NCI-H2227 (cell line): Measurements from ENCODE around the gene TRIM24.

Experiments used
- DNase-seq: peaks from one replicate; lab custom pipeline; 2025; ENCODE audit not compliant: unreplicated experiment; lab: John Stamatoyannopoulos, UW

TRIM24 gene

GRCh38 chr7:138568655-138569054 is 108.6 kb downstream of the TRIM24 start:
- DNase-seq: no peak

- DNase-seq: no peak
These were observed 109.4 kb downstream of the TRIM24 start for GRCh38 chr7:138569418-138569817.

GRCh38 chr7:138570715-138571114 is 110.7 kb downstream of the TRIM24 start:
- no peak for DNase-seq

- DNase-seq: no peak
These were observed 113.7 kb downstream of the TRIM24 start for GRCh38 chr7:138573741-138574140.

- no peak for DNase-seq
These were observed 115.9 kb downstream of the TRIM24 start for GRCh38 chr7:138575897-138576428.

GRCh38 chr7:138579136-138579535 is 119.1 kb downstream of the TRIM24 start:
- no peak for DNase-seq

GRCh38 chr7:138579671-138580070 is 119.6 kb downstream of the TRIM24 start:
- DNase-seq: no peak

GRCh38 chr7:138581065-138581464 is 121.0 kb downstream of the TRIM24 start:
- DNase-seq: no peak

GRCh38 chr7:138584283-138584682 is 124.2 kb downstream of the TRIM24 start:
- no peak for DNase-seq

GRCh38 chr7:138584696-138585095 is 124.6 kb downstream of the TRIM24 start:
- DNase-seq: no peak

- no peak for DNase-seq
These were observed 125.4 kb downstream of the TRIM24 start for GRCh38 chr7:138585283-138585993.

GRCh38 chr7:138587485-138587884 is 127.4 kb downstream of the TRIM24 start:
- DNase-seq: no peak

- DNase-seq: no peak
These were observed 128.9 kb downstream of the TRIM24 start for GRCh38 chr7:138588986-138589385.

GRCh38 chr7:138590154-138590553 is 130.1 kb downstream of the TRIM24 start:
- no peak for DNase-seq

- DNase-seq: no peak
These were observed 135.4 kb downstream of the TRIM24 start for GRCh38 chr7:138595454-138595853.

- DNase-seq: no peak
These were observed 142.4 kb downstream of the TRIM24 start for GRCh38 chr7:138602451-138602850.

- DNase-seq: no peak
These were observed 143.7 kb downstream of the TRIM24 start for GRCh38 chr7:138603549-138604318.

GRCh38 chr7:138606236-138606635 is 146.2 kb downstream of the TRIM24 start:
- DNase-seq: no peak

- no peak for DNase-seq
These were observed 147.4 kb downstream of the TRIM24 start for GRCh38 chr7:138607216-138608126.

GRCh38 chr7:138608275-138608674 is 148.2 kb downstream of the TRIM24 start:
- DNase-seq: no peak

- DNase-seq: no peak
These were observed 150.7 kb downstream of the TRIM24 start for GRCh38 chr7:138610671-138611170.
